ENCODE measurements around the gene SRRD.

- no peak for TF ChIP-seq POLR2AphosphoS5 (IDR thresholded peaks at IDR 0.05; ENCODE audit: borderline replicate concordance, low read depth, low read length)
- no peak for TF ChIP-seq EZH2 (IDR thresholded peaks at IDR 0.05)
These were observed 10.8 kb downstream of the SRRD start for GRCh38 chr22:26494506-26494905.

Measured in SK-N-MC (cell line).